ENCODE data around the gene STARD3.

Gene STARD3

DNA sequence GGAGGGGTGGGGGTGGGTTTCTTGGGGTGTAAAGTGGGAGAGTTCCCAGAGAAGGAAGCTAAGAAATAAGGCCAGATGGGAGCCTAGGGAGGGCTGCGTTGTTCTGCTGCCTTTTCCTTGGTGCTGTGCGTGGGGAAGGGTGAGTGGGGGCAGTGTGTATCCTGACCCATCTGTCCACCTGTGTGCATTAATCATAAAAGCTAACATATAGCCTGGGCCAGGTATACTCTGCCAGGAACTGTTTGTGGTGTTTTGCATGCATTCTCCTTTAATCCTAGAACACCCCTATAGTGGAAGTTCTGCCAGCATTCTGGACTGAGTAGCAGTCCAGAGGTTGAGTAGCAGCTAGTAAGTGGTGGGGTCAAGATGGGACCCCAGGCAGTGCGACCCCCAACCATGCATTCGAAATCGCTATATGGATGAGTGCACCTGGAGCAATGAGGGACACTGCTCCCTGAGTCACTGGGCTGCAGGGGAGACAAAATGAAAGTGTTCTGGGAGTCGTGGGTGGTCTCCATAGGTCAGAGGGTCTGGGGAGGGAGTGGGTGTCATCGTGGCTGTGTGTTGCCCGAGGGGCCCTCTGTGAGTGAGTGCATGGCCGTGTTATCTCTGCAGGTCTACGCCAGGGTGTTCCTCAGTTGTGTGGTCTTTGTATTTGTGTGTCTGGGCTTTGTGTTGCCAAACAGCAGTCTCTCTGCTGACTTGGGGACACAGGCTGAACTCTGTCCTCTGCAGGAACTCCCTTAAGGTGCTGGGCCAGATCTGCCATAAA lies 64.3 kb downstream of the STARD3 start:
- Histone ChIP-seq H3K27me3 (ENCODE audit: insufficient read depth, low read length) (no peaks in the 10 kb centered on the region), H3K27ac (ENCODE audit: low read depth, low read length) (no peak overlapping the region), H3K79me2 (ENCODE audit: control insufficient read depth, insufficient read depth, low read length, poor library complexity) (peaks cover 5% of the 10 kb centered on the region), H3K4me3 (ENCODE audit: low read depth, low read length) (peak overlapping the region; percentile 34), H3K9me3 (ENCODE audit: insufficient read depth, low read depth, low read length) (peaks cover 2% of the 10 kb centered on the region), H2AK5ac (ENCODE audit: low read length) (no peak overlapping the region), H2BK12ac (ENCODE audit: low read length) (no peak overlapping the region), H2BK5ac (ENCODE audit: low read depth, low read length, poor library complexity) (no peak overlapping the region), H3K23ac (ENCODE audit: low read length) (no peak overlapping the region), H3K9ac (ENCODE audit: low read length) (peak overlapping the region; percentile 13), H3K36me3 (ENCODE audit: control insufficient read depth in 1 of 2, insufficient read depth in 2 of 2, low read length in 2 of 2) (no peaks in the 10 kb centered on the region), H3K4me2 (ENCODE audit: low read length) (peak overlapping the region; percentile 89), H4K91ac (ENCODE audit: low read depth, low read length) (no peak overlapping the region), H3K79me1 (ENCODE audit: low read length) (peaks cover 8% of the 10 kb centered on the region), H3K4ac (ENCODE audit: low read depth, low read length) (no peak overlapping the region), H4K8ac (ENCODE audit: low read depth, low read length) (no peak overlapping the region), H3K14ac (ENCODE audit: low read length) (no peak overlapping the region), H3K4me1 (ENCODE audit: control insufficient read depth in 1 of 2, insufficient read depth in 2 of 2, low read length in 2 of 2) (peaks cover 7 to 21% of the 10 kb centered on the region in 2 experiments), H3K18ac (ENCODE audit: low read length) (no peak overlapping the region), H2AFZ (ENCODE audit: insufficient read depth, low read length, poor library complexity) (no peak overlapping the region), H2BK120ac (ENCODE audit: insufficient read depth, low read length, poor library complexity) (no peak overlapping the region), H4K12ac (ENCODE audit: low read depth, low read length) (no peak overlapping the region)
- no CpG with 5 or more reads among the region's 10 CpGs for WGBS (ENCODE audit: extremely low coverage, insufficient coverage, insufficient read length)
- DNase-seq: no peak

DNA sequence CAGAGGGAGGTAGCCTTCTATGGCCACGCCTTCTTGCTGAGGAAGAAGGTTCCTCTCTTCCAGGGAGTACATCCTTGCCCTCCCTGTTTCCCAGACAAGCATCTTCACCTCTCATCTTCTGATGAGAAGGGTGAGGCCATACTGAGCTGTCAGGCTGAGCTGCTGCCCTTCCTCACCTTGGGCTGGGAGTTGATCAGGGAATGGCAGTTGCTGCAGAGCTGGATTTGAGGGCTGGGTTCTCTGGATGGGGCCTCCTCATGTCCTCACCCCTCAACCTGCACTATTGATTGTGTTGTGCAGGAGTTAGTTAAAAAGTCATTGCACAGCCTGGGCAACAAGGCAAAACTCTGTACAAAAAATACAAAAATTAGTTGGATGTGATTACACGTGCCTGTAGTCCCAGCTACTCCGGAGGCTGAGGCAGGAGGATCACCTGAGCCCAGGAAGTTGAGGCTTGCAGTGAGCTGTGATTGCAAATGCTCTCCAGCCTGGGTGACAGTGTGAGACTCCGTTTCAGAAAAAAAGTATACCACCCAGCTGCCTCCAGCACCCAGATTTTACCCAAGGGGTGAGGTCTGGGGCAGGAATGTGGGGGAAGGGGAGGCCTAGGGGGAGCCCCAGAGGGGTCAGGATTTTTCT lies 65.0 kb downstream of the STARD3 start:
- H3K4me2 ChIP-seq (ENCODE audit: low read length): peak overlapping the region; percentile 89
- peak overlapping the region; percentile 38 for H3K4me3 ChIP-seq (ENCODE audit: low read depth, low read length)
- H4K8ac ChIP-seq (ENCODE audit: low read depth, low read length): no peak overlapping the region
- peaks cover 5% of the 10 kb centered on the region for H3K79me2 ChIP-seq (ENCODE audit: control insufficient read depth, insufficient read depth, low read length, poor library complexity)
- peak in 1 of 2 donors; percentile 49 for DNase-seq
- no peaks in the 10 kb centered on the region for H3K27me3 ChIP-seq (ENCODE audit: insufficient read depth, low read length)
- peaks cover 1 to 2% of the 10 kb centered on the region in 2 experiments for H3K36me3 ChIP-seq (ENCODE audit: control insufficient read depth in 1 of 2, insufficient read depth in 2 of 2, low read length in 2 of 2)
- H3K4ac ChIP-seq (ENCODE audit: low read depth, low read length): no peak overlapping the region
- no peak overlapping the region for H2BK12ac ChIP-seq (ENCODE audit: low read length)
- H3K9ac ChIP-seq (ENCODE audit: low read length): no peak overlapping the region
- H3K4me1 ChIP-seq (ENCODE audit: control insufficient read depth in 1 of 2, insufficient read depth in 2 of 2, low read length in 2 of 2): peaks cover 7 to 21% of the 10 kb centered on the region in 2 experiments
- H3K27ac ChIP-seq (ENCODE audit: low read depth, low read length): no peak overlapping the region
- H3K9me3 ChIP-seq (ENCODE audit: insufficient read depth, low read depth, low read length): peaks cover 3% of the 10 kb centered on the region
- WGBS (ENCODE audit: extremely low coverage, insufficient coverage, insufficient read length): no CpG with 5 or more reads among the region's 4 CpGs
- H3K18ac ChIP-seq (ENCODE audit: low read length): no peak overlapping the region
- no peak overlapping the region for H2BK120ac ChIP-seq (ENCODE audit: insufficient read depth, low read length, poor library complexity)
- H4K12ac ChIP-seq (ENCODE audit: low read depth, low read length): no peak overlapping the region
- H2AK5ac ChIP-seq (ENCODE audit: low read length): no peak overlapping the region
- H3K14ac ChIP-seq (ENCODE audit: low read length): no peak overlapping the region
- H2BK5ac ChIP-seq (ENCODE audit: low read depth, low read length, poor library complexity): no peak overlapping the region
- H3K23ac ChIP-seq (ENCODE audit: low read length): no peak overlapping the region
- H4K91ac ChIP-seq (ENCODE audit: low read depth, low read length): no peak overlapping the region
- peaks cover 8% of the 10 kb centered on the region for H3K79me1 ChIP-seq (ENCODE audit: low read length)
- no peak overlapping the region for H2AFZ ChIP-seq (ENCODE audit: insufficient read depth, low read length, poor library complexity)

DNA sequence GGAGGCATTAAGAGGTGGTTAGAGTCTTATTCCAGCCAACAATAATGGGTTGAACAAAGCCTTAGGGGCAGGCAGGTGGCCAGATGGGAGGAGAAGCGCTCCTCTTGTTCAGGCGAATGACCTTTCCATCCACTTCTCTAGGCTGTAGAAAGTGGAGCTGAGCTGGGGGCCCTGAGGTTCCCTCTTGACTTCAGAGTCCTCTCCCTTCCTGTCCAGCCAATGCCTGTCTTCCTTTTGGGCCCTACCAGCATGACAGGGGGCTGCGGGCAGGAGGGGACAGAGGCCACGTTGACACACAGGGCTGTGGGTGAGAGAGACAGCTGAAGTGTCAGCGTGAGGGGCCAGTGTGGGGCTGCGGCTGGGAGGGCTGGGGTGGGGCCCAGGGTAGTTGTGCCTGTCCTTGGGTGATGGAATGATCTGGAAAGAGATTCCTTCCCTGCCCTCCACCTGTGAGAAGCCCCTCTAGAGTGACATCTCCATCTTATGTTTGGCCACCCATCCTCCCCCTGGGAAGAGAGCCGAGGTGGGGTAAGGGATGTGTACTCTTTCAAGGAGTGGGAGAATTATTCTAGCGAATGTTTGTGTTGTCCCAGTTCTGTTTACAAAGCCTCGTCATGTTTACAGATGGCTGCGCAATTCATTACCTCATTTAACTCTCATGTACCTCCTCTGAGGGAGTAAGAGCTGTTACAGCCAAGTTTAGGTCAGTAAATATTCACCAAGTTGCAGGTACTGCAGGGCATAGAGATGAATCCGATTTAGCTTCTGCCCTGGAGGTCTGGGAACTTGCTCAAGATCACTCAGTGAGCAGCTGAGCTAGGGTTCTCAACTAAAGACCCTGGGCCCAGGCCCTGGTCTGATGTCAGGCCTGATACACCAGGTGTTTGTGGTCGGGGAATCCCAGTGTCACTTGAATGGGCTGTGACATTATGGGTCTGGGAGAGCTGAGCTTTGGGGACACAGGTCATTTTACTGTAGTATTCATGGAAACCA lies 66.3 kb downstream of the STARD3 start:
- Histone ChIP-seq H3K4me2 (ENCODE audit: low read length) (no peak overlapping the region), H3K14ac (ENCODE audit: low read length) (no peak overlapping the region), H3K4me1 (ENCODE audit: control insufficient read depth in 1 of 2, insufficient read depth in 2 of 2, low read length in 2 of 2) (peaks cover 7 to 21% of the 10 kb centered on the region in 2 experiments), H2AK5ac (ENCODE audit: low read length) (no peak overlapping the region), H3K79me2 (ENCODE audit: control insufficient read depth, insufficient read depth, low read length, poor library complexity) (peaks cover 5% of the 10 kb centered on the region), H4K12ac (ENCODE audit: low read depth, low read length) (no peak overlapping the region), H3K27ac (ENCODE audit: low read depth, low read length) (no peak overlapping the region), H3K4me3 (ENCODE audit: low read depth, low read length) (no peak overlapping the region), H2BK12ac (ENCODE audit: low read length) (no peak overlapping the region), H3K9me3 (ENCODE audit: insufficient read depth, low read depth, low read length) (peaks cover 3% of the 10 kb centered on the region), H3K9ac (ENCODE audit: low read length) (no peak overlapping the region), H3K18ac (ENCODE audit: low read length) (no peak overlapping the region), H3K27me3 (ENCODE audit: insufficient read depth, low read length) (no peaks in the 10 kb centered on the region), H3K23ac (ENCODE audit: low read length) (no peak overlapping the region), H3K4ac (ENCODE audit: low read depth, low read length) (no peak overlapping the region), H3K36me3 (ENCODE audit: control insufficient read depth in 1 of 2, insufficient read depth in 2 of 2, low read length in 2 of 2) (peaks cover 10 to 11% of the 10 kb centered on the region in 2 experiments), H2AFZ (ENCODE audit: insufficient read depth, low read length, poor library complexity) (no peak overlapping the region), H2BK5ac (ENCODE audit: low read depth, low read length, poor library complexity) (no peak overlapping the region), H3K79me1 (ENCODE audit: low read length) (peaks cover 8% of the 10 kb centered on the region), H2BK120ac (ENCODE audit: insufficient read depth, low read length, poor library complexity) (no peak overlapping the region), H4K91ac (ENCODE audit: low read depth, low read length) (no peak overlapping the region), H4K8ac (ENCODE audit: low read depth, low read length) (no peak overlapping the region)
- peak; percentile 94 to 96 for DNase-seq
- WGBS (ENCODE audit: extremely low coverage, insufficient coverage, insufficient read length): no CpG with 5 or more reads among the region's 12 CpGs

DNA sequence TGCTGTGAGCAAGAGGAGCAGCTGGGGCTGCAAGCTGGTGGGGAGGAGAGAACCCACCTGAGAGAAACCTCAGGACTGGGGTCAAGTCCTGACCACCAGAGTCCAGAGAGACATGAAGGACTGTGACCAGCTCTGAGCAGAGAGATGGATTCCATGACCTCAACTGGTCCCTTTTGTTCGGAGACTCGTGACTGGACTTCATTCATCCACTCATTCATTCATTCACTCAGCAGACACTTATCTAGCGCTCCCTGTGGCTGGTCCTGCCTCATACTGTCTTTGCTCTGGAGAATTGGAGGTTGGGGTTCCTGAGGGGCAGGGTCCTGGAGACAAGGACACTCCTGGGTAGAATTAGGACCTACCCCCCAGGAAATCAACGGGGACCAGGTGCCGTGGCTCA lies 67.0 kb downstream of the STARD3 start:
- peaks cover 3% of the 10 kb centered on the region for H3K9me3 ChIP-seq (ENCODE audit: insufficient read depth, low read depth, low read length)
- no peak overlapping the region for H3K9ac ChIP-seq (ENCODE audit: low read length)
- peaks cover 16 to 18% of the 10 kb centered on the region in 2 experiments for H3K36me3 ChIP-seq (ENCODE audit: control insufficient read depth in 1 of 2, insufficient read depth in 2 of 2, low read length in 2 of 2)
- H3K79me2 ChIP-seq (ENCODE audit: control insufficient read depth, insufficient read depth, low read length, poor library complexity): peaks cover 5% of the 10 kb centered on the region
- H3K18ac ChIP-seq (ENCODE audit: low read length): no peak overlapping the region
- no peaks in the 10 kb centered on the region for H3K27me3 ChIP-seq (ENCODE audit: insufficient read depth, low read length)
- H3K14ac ChIP-seq (ENCODE audit: low read length): no peak overlapping the region
- H3K4me3 ChIP-seq (ENCODE audit: low read depth, low read length): no peak overlapping the region
- H3K4ac ChIP-seq (ENCODE audit: low read depth, low read length): peak overlapping the region; percentile 30
- H3K27ac ChIP-seq (ENCODE audit: low read depth, low read length): no peak overlapping the region
- H3K4me2 ChIP-seq (ENCODE audit: low read length): no peak overlapping the region
- H3K79me1 ChIP-seq (ENCODE audit: low read length): peaks cover 8% of the 10 kb centered on the region
- WGBS (ENCODE audit: extremely low coverage, insufficient coverage, insufficient read length): no CpG with 5 or more reads among the region's 5 CpGs
- no peak overlapping the region for H4K12ac ChIP-seq (ENCODE audit: low read depth, low read length)
- H4K8ac ChIP-seq (ENCODE audit: low read depth, low read length): no peak overlapping the region
- no peak overlapping the region for H2AFZ ChIP-seq (ENCODE audit: insufficient read depth, low read length, poor library complexity)
- peaks cover 7 to 21% of the 10 kb centered on the region in 2 experiments for H3K4me1 ChIP-seq (ENCODE audit: control insufficient read depth in 1 of 2, insufficient read depth in 2 of 2, low read length in 2 of 2)
- no peak overlapping the region for H4K91ac ChIP-seq (ENCODE audit: low read depth, low read length)
- no peak overlapping the region for H2AK5ac ChIP-seq (ENCODE audit: low read length)
- no peak for DNase-seq
- no peak overlapping the region for H2BK120ac ChIP-seq (ENCODE audit: insufficient read depth, low read length, poor library complexity)
- no peak overlapping the region for H2BK12ac ChIP-seq (ENCODE audit: low read length)
- no peak overlapping the region for H2BK5ac ChIP-seq (ENCODE audit: low read depth, low read length, poor library complexity)
- H3K23ac ChIP-seq (ENCODE audit: low read length): no peak overlapping the region
